Keratinocyte (primary cell): Measurements from ENCODE around the gene TSHZ2.

Experiments
- EZH2 ChIP-seq: IDR thresholded peaks from one replicate; pipeline ENCODE4 v1.6.1; 2012; ENCODE audit warnings: inconsistent platforms, mild to moderate bottlenecking, low read length, moderate library complexity
- TF ChIP-seq, protein P1 (sequence below), 3 experiments: IDR thresholded peaks in 1 of 3; conservative IDR thresholded peaks in 1 of 3; optimal IDR thresholded peaks in 1 of 3; 2 replicates in 2 of 3; 3 replicates in 1 of 3; pipeline versions ENCODE3 to v1.5.1; 2011; ENCODE audit warnings: low read length in 3 of 3, mild to moderate bottlenecking in 3 of 3, moderate library complexity in 2 of 3, control low read depth in 1 of 3, inconsistent platforms in 1 of 3; ENCODE audit not compliant: insufficient read depth in 2 of 3; ENCODE audit errors: extremely low read depth in 1 of 3

DNA sequence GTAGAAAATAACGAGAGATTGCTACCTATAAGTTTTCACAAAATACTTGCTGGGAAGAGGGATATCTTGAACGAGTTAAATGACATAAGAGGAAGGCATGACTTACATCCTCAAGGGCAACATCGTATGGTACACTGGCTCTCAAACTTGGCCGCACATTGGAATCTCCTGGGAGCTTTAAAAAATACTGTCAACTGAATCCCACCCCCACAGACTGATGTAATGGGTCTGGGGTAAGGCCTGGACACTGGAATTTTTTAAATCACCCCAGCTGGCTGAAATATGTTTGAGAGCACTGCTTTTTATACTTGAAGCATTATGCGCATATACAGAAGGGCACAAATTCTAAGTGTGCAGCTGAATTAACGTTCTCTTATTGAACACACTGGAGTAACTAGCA, 8.0 kb upstream of the TSHZ2 start:
- TF ChIP-seq, protein P1, sequence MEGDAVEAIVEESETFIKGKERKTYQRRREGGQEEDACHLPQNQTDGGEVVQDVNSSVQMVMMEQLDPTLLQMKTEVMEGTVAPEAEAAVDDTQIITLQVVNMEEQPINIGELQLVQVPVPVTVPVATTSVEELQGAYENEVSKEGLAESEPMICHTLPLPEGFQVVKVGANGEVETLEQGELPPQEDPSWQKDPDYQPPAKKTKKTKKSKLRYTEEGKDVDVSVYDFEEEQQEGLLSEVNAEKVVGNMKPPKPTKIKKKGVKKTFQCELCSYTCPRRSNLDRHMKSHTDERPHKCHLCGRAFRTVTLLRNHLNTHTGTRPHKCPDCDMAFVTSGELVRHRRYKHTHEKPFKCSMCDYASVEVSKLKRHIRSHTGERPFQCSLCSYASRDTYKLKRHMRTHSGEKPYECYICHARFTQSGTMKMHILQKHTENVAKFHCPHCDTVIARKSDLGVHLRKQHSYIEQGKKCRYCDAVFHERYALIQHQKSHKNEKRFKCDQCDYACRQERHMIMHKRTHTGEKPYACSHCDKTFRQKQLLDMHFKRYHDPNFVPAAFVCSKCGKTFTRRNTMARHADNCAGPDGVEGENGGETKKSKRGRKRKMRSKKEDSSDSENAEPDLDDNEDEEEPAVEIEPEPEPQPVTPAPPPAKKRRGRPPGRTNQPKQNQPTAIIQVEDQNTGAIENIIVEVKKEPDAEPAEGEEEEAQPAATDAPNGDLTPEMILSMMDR (optimal IDR thresholded peaks at IDR 0.05 in 1 of 3, IDR thresholded peaks at IDR 0.05 in 1 of 3, conservative IDR thresholded peaks at IDR 0.05 in 1 of 3; ENCODE audit: extremely low read depth in 1 of 3, insufficient read depth in 2 of 3, low read length in 3 of 3), result no peak
- no peak for TF ChIP-seq EZH2
